ENCODE data around the gene AOC2. TPM values are rescaled to one million over a fixed set of nuclear protein-coding genes. Genes with fewer than 3 reads are reported as not detected.
"Not testable (repeated sequence)": the region's sequence is repeated elsewhere in the genome, so short reads cannot be mapped to it uniquely, and the experiment has no call there.

AOC2 gene
- total and polyA plus RNA-seq, 2 of the 13 experiments (the other 11 are each of a cell fraction or from before 2014, with no cell fraction given), result 1.2 to 3.3 TPM

GRCh38 chr17:42883802-42884558, 39.6 kb downstream of the AOC2 start:
- Histone ChIP-seq H3K4me1 (ENCODE audit: insufficient read depth, low read length) (peaks cover 99% of the 10 kb centered on the region), H3K79me2 (ENCODE audit: insufficient read depth, low read length) (no peaks in the 10 kb centered on the region), H2AFZ (ENCODE audit: low read length) (no peak overlapping the region), H3K36me3 (replicated peaks in 1 of 2; ENCODE audit: control insufficient read depth in 1 of 2, insufficient read depth in 2 of 2, low read length in 2 of 2) (no peaks in the 10 kb centered on the region), H3K4me3 (replicated peaks in 1 of 3; ENCODE audit: insufficient read depth in 1 of 3, low read depth in 2 of 3, low read length in 3 of 3) (no peak overlapping the region), H3K27me3 (ENCODE audit: control insufficient read depth in 1 of 2, insufficient read depth in 2 of 2, low read length in 2 of 2) (no peaks in the 10 kb centered on the region), H3K9ac (ENCODE audit: insufficient read depth, low read depth, low read length) (no peak overlapping the region), H3K4me2 (ENCODE audit: low read depth, low read length) (no peak overlapping the region), H4K20me1 (ENCODE audit: insufficient read depth, low read length) (no peaks in the 10 kb centered on the region), H3K9me3 (ENCODE audit: low read length) (no peaks in the 10 kb centered on the region), H3K27ac (ENCODE audit: extremely low read length, insufficient read depth, low read length) (no peak overlapping the region)
- ATAC-seq, result no peak
- DNase-seq (ENCODE audit: low spot score), result no peak
- no TSS peak for BruUV-seq (replicated peaks)
- FAIRE-seq, result no peak
- POLR2A ChIA-PET, result interaction anchor here (3.6 kb wide), 1 partner anchor 11 kb away, joined by 21 read pairs; no protein-coding TSS in a partner anchor
- intact Hi-C loops (cut with micrococcal nuclease; ENCODE audit: unreplicated experiment), result no loop called here
- TF ChIP-seq ZNF629 (CRISPR knock-in tag; conservative IDR thresholded peaks at IDR 0.05) (peak; percentile 72), NONO (IDR thresholded peaks at IDR 0.05) (no peak), NONO (CRISPR knock-in tag; conservative IDR thresholded peaks at IDR 0.05) (no peak)
- in situ Hi-C loops (cut with HindIII; ENCODE audit: extremely low pct_ligation_motif_present, low pct_unique_long_range_greater_than_20kb), result no loop called here
- CTCF ChIA-PET (ENCODE audit: low intra/inter-chr PET ratio, low total read pairs), result no interaction called here
- WGBS (ENCODE audit: low lambda C conversion rate), result 67% methylated on average over 7 of the region's 7 CpGs

GRCh38 chr17:42885806-42886205, 41.4 kb downstream of the AOC2 start:
- ATAC-seq; FAIRE-seq; H3K36me3 ChIP-seq (replicated peaks in 1 of 2; ENCODE audit: control insufficient read depth in 1 of 2, insufficient read depth in 2 of 2, low read length in 2 of 2); in situ Hi-C loops (cut with HindIII; ENCODE audit: extremely low pct_ligation_motif_present, low pct_unique_long_range_greater_than_20kb); H3K9me3 ChIP-seq (ENCODE audit: low read length); DNase-seq (ENCODE audit: low spot score); CTCF ChIA-PET (ENCODE audit: low intra/inter-chr PET ratio, low total read pairs); H3K27me3 ChIP-seq (ENCODE audit: control insufficient read depth in 1 of 2, insufficient read depth in 2 of 2, low read length in 2 of 2); H3K79me2 ChIP-seq (ENCODE audit: insufficient read depth, low read length); H2AFZ ChIP-seq (ENCODE audit: low read length); H4K20me1 ChIP-seq (ENCODE audit: insufficient read depth, low read length); BruUV-seq (replicated peaks): not testable (repeated sequence)
- 83% methylated on average over 3 of the region's 3 CpGs for WGBS (ENCODE audit: low lambda C conversion rate)
- Histone ChIP-seq H3K9ac (ENCODE audit: insufficient read depth, low read depth, low read length) (peak overlapping the region; percentile 50; the same call in 1 of the 2 replicates), H3K27ac (ENCODE audit: extremely low read length, insufficient read depth, low read length) (peak overlapping the region; percentile 65), H3K4me3 (replicated peaks in 1 of 3; ENCODE audit: insufficient read depth in 1 of 3, low read depth in 2 of 3, low read length in 3 of 3) (peak overlapping the region in 1 of 3 experiments; percentile 23; a peak in 2 of 6 replicates), H3K4me1 (ENCODE audit: insufficient read depth, low read length) (peaks cover 96% of the 10 kb centered on the region), H3K4me2 (ENCODE audit: low read depth, low read length) (peak overlapping the region; percentile 64)
- intact Hi-C loops (cut with micrococcal nuclease; ENCODE audit: unreplicated experiment), result loop anchor here (1.0 kb wide), 1 partner anchor 34 kb away; no protein-coding TSS in a partner anchor
- POLR2A ChIA-PET, result interaction anchor here (1.0 to 3.6 kb wide), 15 partner anchors 8 to 112 kb away, joined by 3 to 21 read pairs (median 6); partner anchors contain the start of genes CNTD1, COA3, PSME3 and RPL27
- TF ChIP-seq ZNF777 (CRISPR knock-in tag; IDR thresholded peaks at IDR 0.05) (0 out of 2 replicates have a peak, but pooled peaks have one; percentile 8), HOXA5 (CRISPR knock-in tag; IDR thresholded peaks at IDR 0.05) (0 out of 2 replicates have a peak, but pooled peaks have one; percentile 33), ZNF770 (CRISPR knock-in tag; IDR thresholded peaks at IDR 0.05) (peak; percentile 92), ZNF24 (IDR thresholded peaks at IDR 0.05) (0 out of 2 replicates have a peak, but pooled peaks have one; percentile 14), ZBTB42 (CRISPR knock-in tag; IDR thresholded peaks at IDR 0.05) (0 out of 2 replicates have a peak, but pooled peaks have one; percentile 46)

Data from HepG2 (cell line).